T-cell (primary cell): Measurements from ENCODE around the gene CABLES2. TPM values are rescaled to one million over a fixed set of nuclear protein-coding genes. Genes with fewer than 3 reads are reported as not detected.

Experiments
- ATAC-seq, 4 experiments: fragments of 200-7000 bp in 3 of 4; fragments of 150-1000 bp in 1 of 4; cut with Tn5 transposase; replicated peaks in 1 of 4; 1 replicate in 3 of 4; 2 replicates in 1 of 4; pipeline ENCODE4 v1.10.0; 2021; ENCODE audit warnings: moderate library complexity in 3 of 4, mild to moderate bottlenecking in 2 of 4, moderate number of reproducible peaks in 1 of 4
- CTCF ChIA-PET, 2 donors: fragments of 300-600 bp; sonication (Branson Sonifier 250); formaldehyde crosslinking; loops; one replicate each; lab custom pipeline; 2022; ENCODE audit warnings: antibody characterized with exemption in 2 of 2; lab: Charles Lee
- POLR2A ChIA-PET, 2 donors: fragments of 300-600 bp; sonication (Branson Sonifier 250); formaldehyde crosslinking; loops; one replicate each; lab custom pipeline; 2022; ENCODE audit warnings: antibody characterized with exemption in 2 of 2; lab: Charles Lee
- DNase-seq, 35 experiments: peaks; one replicate each; pipeline versions ENCODE4 v3.0.0 to v3.0.0-alpha.2; 2013 to 2023
- H3K27ac ChIP-seq: one replicate; pipeline ENCODE4 v1.5.1; 2013; ENCODE audit warnings: low read length
- H3K27me3 ChIP-seq, 2 experiments: replicated peaks in 1 of 2; 1 replicate in 1 of 2; 2 replicates in 1 of 2; pipeline versions ENCODE4 v1.6.1 to v1.7.0; 2013; ENCODE audit warnings: low read length in 1 of 2, mixed read lengths in 1 of 2; ENCODE audit not compliant: control insufficient read depth in 2 of 2, insufficient read depth in 2 of 2; ENCODE audit errors: extremely low read depth in 1 of 2
- H3K36me3 ChIP-seq, 2 donors: 1 replicate in 1 of 2; 2 replicates in 1 of 2; pipeline versions ENCODE4 v1.6.1 to v1.7.0; 2013; ENCODE audit warnings: low read length in 1 of 2; ENCODE audit not compliant: control insufficient read depth in 2 of 2, insufficient read depth in 1 of 2; ENCODE audit errors: extremely low read depth in 1 of 2
- H3K4me1 ChIP-seq, 2 experiments: 1 replicate in 1 of 2; 2 replicates in 1 of 2; pipeline versions ENCODE4 v1.6.1 to v1.7.0; 2013; ENCODE audit warnings: low read length in 2 of 2, mixed read lengths in 1 of 2; ENCODE audit not compliant: insufficient read depth in 2 of 2, control insufficient read depth in 1 of 2; ENCODE audit errors: extremely low read depth in 1 of 2
- H3K4me3 ChIP-seq, 2 donors: 1 replicate in 1 of 2; 2 replicates in 1 of 2; pipeline versions ENCODE4 v1.5.1 to v1.7.0; 2013; ENCODE audit warnings: mild to moderate bottlenecking in 2 of 2, low read length in 1 of 2, moderate library complexity in 1 of 2; ENCODE audit not compliant: control insufficient read depth in 1 of 2; ENCODE audit errors: extremely low read depth in 1 of 2
- H3K9me3 ChIP-seq: 2 replicates; pipeline ENCODE4 v1.7.0; 2013
- H3K27ac Mint-ChIP-seq, 2 donors: one replicate each; pipeline ENCODE4 v1.8.0; 2020 to 2021; ENCODE audit warnings: mild to moderate bottlenecking in 2 of 2, mixed read lengths in 2 of 2
- H3K27me3 Mint-ChIP-seq, 2 donors: one replicate each; pipeline ENCODE4 v1.8.0; 2021 to 2022; ENCODE audit warnings: mixed read lengths in 2 of 2
- H3K36me3 Mint-ChIP-seq: one replicate; pipeline ENCODE4 v1.8.0; 2021; ENCODE audit warnings: mixed read lengths
- H3K4me1 Mint-ChIP-seq, 3 donors: one replicate each; pipeline ENCODE4 v1.8.0; 2020 to 2022; ENCODE audit warnings: mixed read lengths in 3 of 3, mild to moderate bottlenecking in 1 of 3
- H3K4me3 Mint-ChIP-seq, 3 donors: one replicate each; pipeline ENCODE4 v1.8.0; 2020 to 2022; ENCODE audit warnings: mild to moderate bottlenecking in 3 of 3, mixed read lengths in 3 of 3, moderate library complexity in 3 of 3
- H3K9me3 Mint-ChIP-seq, 3 donors: one replicate each; pipeline ENCODE4 v1.8.0; 2020 to 2022; ENCODE audit warnings: mixed read lengths in 3 of 3
- WGBS: methylation state at CpG from one replicate; pipeline ENCODE4 v1.1.5; 2013; ENCODE audit warnings: missing lambda C conversion rate; ENCODE audit not compliant: insufficient coverage; 5-methylcytosine and 5-hydroxymethylcytosine counted together
- total RNA-seq, 35 experiments: library from RNA in 6 of 35; stranded (reverse) in 6 of 35; fragments of 120-200 nt in 1 of 35; gene quantifications; one replicate each; pipeline versions ENCODE4 v1.2.1 to v1.2.4 and lab custom pipeline; 2013 to 2026

Gene CABLES2
- total RNA-seq, 5 donors from 2014 or later (not counting 1 experiment from before 2014, with no cell fraction given) = 4.3 to 6.8 (median 5.6) TPM

DNA sequence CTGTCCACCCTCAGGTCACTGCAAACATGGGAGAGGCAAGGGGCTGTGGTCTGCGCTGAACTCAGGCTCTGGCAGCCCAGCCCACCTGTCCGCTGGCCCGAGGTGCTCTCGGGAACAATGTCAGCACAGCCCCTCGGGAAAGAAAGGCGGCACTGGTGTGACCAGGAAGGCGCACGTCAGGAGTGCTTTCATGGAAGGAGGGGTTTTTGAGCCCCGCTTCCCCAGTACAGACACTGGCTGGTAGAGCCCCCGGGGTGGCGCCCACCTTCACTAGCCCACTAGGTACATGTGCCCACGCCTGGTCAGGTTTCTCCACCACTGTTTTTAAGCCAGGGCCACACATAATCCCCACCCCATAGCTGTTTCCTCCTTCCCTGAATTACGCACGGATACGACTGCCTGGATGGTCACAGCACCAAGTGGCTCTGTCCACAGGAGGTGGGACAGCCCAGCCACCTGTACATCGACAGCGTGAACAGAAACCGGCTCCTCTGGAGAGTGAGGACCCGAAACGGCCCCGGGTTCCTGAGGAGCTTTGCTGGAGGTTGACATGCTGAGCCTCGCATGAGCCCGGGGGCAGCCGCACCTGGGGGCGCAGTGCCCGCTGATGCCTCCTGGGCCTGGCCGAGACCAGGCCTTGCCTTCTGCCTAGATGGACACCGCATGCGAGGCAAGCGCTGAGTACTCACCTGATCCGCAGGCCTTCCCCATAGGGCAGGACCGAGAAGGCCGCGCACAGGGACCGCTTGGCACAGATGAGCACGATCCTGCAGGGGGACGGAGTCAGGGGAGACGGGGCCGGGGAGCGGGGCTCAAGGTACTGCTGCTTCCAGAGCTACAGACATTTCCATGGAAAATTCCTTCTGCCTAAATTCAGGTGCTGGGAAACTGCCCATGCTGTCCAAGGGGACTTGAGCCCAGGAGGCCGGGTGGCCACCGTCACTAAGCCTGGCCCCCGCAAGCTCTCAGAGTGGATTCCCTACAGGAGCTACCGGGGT lies 12.5 kb downstream of the CABLES2 start:
- CTCF ChIA-PET = no interaction called here
- H3K4me3 ChIP-seq = no peak overlapping the region
- 94% methylated on average over 36 of the region's 44 CpGs for WGBS
- ATAC-seq = no peak
- no peak overlapping the region for H3K27ac ChIP-seq
- no peak for DNase-seq
- peaks cover 26% of the 10 kb centered on the region for H3K36me3 Mint-ChIP-seq
- H3K9me3 Mint-ChIP-seq = no peaks in the 10 kb centered on the region
- no peaks in the 10 kb centered on the region for H3K9me3 ChIP-seq
- H3K27me3 ChIP-seq = no peaks in the 10 kb centered on the region
- no peak overlapping the region for H3K27ac Mint-ChIP-seq
- POLR2A ChIA-PET = no interaction called here
- peaks cover 0 to 3% of the 10 kb centered on the region in 2 experiments for H3K4me1 ChIP-seq
- H3K36me3 ChIP-seq = peaks cover 20 to 21% of the 10 kb centered on the region in 2 donors
- H3K27me3 Mint-ChIP-seq = no peaks in the 10 kb centered on the region
- no peak overlapping the region for H3K4me3 Mint-ChIP-seq
- peaks cover 4 to 12% (median 5%) of the 10 kb centered on the region in 3 donors for H3K4me1 Mint-ChIP-seq

- H3K27ac ChIP-seq = no peak overlapping the region
- peaks cover 9 to 19% (median 10%) of the 10 kb centered on the region in 3 donors for H3K4me1 Mint-ChIP-seq
- POLR2A ChIA-PET = no interaction called here
- peaks cover 23 to 27% of the 10 kb centered on the region in 2 donors for H3K36me3 ChIP-seq
- H3K27ac Mint-ChIP-seq = no peak overlapping the region
- no peaks in the 10 kb centered on the region for H3K9me3 ChIP-seq
- no peaks in the 10 kb centered on the region for H3K9me3 Mint-ChIP-seq
- no peaks in the 10 kb centered on the region for H3K27me3 ChIP-seq
- 91% methylated on average over 24 of the region's 24 CpGs for WGBS
- H3K4me1 ChIP-seq = peaks cover 0 to 8% of the 10 kb centered on the region in 2 experiments
- H3K4me3 ChIP-seq = no peak overlapping the region
- DNase-seq = no peak
- H3K4me3 Mint-ChIP-seq = no peak overlapping the region
- no peak for ATAC-seq
- no peaks in the 10 kb centered on the region for H3K27me3 Mint-ChIP-seq
- CTCF ChIA-PET = no interaction called here
- H3K36me3 Mint-ChIP-seq = peaks cover 32% of the 10 kb centered on the region
Measured at GRCh38 chr20:62393830-62394229, 13.3 kb downstream of the CABLES2 start.

GRCh38 chr20:62393335-62393665 lies 13.8 kb downstream of the CABLES2 start:
- Mint-ChIP-seq H3K9me3 (no peaks in the 10 kb centered on the region), H3K27ac (no peak overlapping the region), H3K27me3 (no peaks in the 10 kb centered on the region), H3K36me3 (peaks cover 36% of the 10 kb centered on the region), H3K4me3 (no peak overlapping the region), H3K4me1 (peaks cover 15 to 23% (median 16%) of the 10 kb centered on the region in 3 donors)
- H3K27ac ChIP-seq = no peak overlapping the region
- H3K27me3 ChIP-seq = no peaks in the 10 kb centered on the region
- POLR2A ChIA-PET = no interaction called here
- no peaks in the 10 kb centered on the region for H3K9me3 ChIP-seq
- peaks cover 23 to 32% of the 10 kb centered on the region in 2 donors for H3K36me3 ChIP-seq
- H3K4me1 ChIP-seq = peaks cover 1 to 10% of the 10 kb centered on the region in 2 experiments
- ATAC-seq (no peak), DNase-seq (no peak)
- H3K4me3 ChIP-seq = no peak overlapping the region
- WGBS = 93% methylated on average over 11 of the region's 12 CpGs
- CTCF ChIA-PET = no interaction called here

GRCh38 chr20:62392621-62393334 lies 14.3 kb downstream of the CABLES2 start:
- no peaks in the 10 kb centered on the region for H3K9me3 Mint-ChIP-seq
- no peaks in the 10 kb centered on the region for H3K27me3 Mint-ChIP-seq
- no peak overlapping the region for H3K4me3 Mint-ChIP-seq
- peaks cover 20 to 27% (median 21%) of the 10 kb centered on the region in 3 donors for H3K4me1 Mint-ChIP-seq
- H3K27me3 ChIP-seq = no peaks in the 10 kb centered on the region
- H3K27ac Mint-ChIP-seq = no peak overlapping the region
- POLR2A ChIA-PET = no interaction called here
- CTCF ChIA-PET = no interaction called here
- peaks cover 36% of the 10 kb centered on the region for H3K36me3 Mint-ChIP-seq
- DNase-seq (no peak), ATAC-seq (peak in 2 of 4 experiments; percentile 10 to 14)
- H3K9me3 ChIP-seq = no peaks in the 10 kb centered on the region
- H3K36me3 ChIP-seq = peaks cover 23 to 38% of the 10 kb centered on the region in 2 donors
- H3K4me1 ChIP-seq = peaks cover 6 to 15% of the 10 kb centered on the region in 2 experiments
- no peak overlapping the region for H3K4me3 ChIP-seq
- 94% methylated on average over 18 of the region's 21 CpGs for WGBS
- no peak overlapping the region for H3K27ac ChIP-seq

GRCh38 chr20:62392077-62392418 lies 15.0 kb downstream of the CABLES2 start:
- ATAC-seq (no peak), DNase-seq (no peak)
- Histone ChIP-seq H3K4me1 (peaks cover 9 to 21% of the 10 kb centered on the region in 2 experiments), H3K27ac (no peak overlapping the region), H3K27me3 (no peaks in the 10 kb centered on the region), H3K4me3 (no peak overlapping the region), H3K9me3 (no peaks in the 10 kb centered on the region), H3K36me3 (peaks cover 23 to 38% of the 10 kb centered on the region in 2 donors)
- ChIA-PET CTCF (no interaction called here), POLR2A (no interaction called here)
- 92% methylated on average over 9 of the region's 10 CpGs for WGBS
- peaks cover 29% of the 10 kb centered on the region for H3K36me3 Mint-ChIP-seq
- no peak overlapping the region for H3K27ac Mint-ChIP-seq
- no peak overlapping the region for H3K4me3 Mint-ChIP-seq
- H3K4me1 Mint-ChIP-seq = peaks cover 25 to 32% (median 26%) of the 10 kb centered on the region in 3 donors
- H3K27me3 Mint-ChIP-seq = no peaks in the 10 kb centered on the region
- no peaks in the 10 kb centered on the region for H3K9me3 Mint-ChIP-seq

DNA sequence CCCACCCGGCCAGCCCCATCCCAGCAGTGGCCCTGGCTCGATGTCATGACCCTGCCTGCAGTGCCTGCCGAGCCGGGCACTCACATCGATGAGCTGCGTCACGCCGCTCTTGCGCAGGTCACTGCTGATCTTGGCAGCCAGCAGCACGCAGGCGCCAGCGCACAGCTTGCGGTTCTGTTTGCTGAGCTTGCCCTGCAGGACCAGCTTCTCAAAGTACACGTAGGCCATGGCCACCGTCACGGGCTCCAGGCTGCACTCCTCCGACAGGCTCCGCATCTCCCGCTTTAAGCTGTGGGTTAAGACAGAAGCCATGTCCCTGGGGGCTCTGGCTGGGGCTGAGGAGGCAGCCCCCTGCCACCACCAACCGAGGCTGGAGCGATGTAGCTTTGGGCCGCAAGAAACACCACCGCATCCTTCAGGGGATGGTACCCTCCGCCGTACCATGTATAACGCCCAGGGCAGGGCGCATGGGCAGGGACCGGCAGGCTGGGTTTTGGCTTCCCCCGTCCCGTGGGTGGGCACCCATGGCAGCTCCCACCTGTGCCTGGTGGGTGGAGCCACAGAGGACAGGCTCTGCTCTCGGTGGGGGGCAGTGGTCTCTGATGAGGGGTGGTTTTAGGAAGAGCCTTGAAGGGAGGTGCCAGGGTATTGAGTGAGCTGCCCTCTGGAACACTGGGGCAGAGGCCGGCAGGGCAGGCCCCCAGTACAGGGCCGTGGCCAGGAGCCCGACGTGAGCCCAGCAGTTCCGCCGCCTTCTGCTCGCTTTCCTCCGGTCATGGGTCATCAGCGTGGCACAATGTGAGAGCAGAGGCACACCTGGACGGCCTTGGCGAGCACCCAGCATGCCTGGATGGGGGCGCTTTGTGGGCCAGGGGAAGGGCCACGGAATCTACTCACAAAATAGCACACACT lies 15.7 kb downstream of the CABLES2 start:
- ChIA-PET POLR2A (no interaction called here), CTCF (no interaction called here)
- Histone ChIP-seq H3K4me3 (no peak overlapping the region), H3K4me1 (peaks cover 9 to 22% of the 10 kb centered on the region in 2 experiments), H3K9me3 (no peaks in the 10 kb centered on the region), H3K27me3 (no peaks in the 10 kb centered on the region), H3K36me3 (peaks cover 23 to 38% of the 10 kb centered on the region in 2 donors), H3K27ac (no peak overlapping the region)
- Mint-ChIP-seq H3K9me3 (no peaks in the 10 kb centered on the region), H3K4me1 (peaks cover 26 to 32% (median 27%) of the 10 kb centered on the region in 3 donors), H3K4me3 (no peak overlapping the region), H3K27me3 (no peaks in the 10 kb centered on the region), H3K36me3 (peaks cover 28% of the 10 kb centered on the region), H3K27ac (no peak overlapping the region)
- WGBS = 95% methylated on average over 39 of the region's 44 CpGs
- DNase-seq (no peak), ATAC-seq (no peak)
